ENCODE results near the gene ARAP3.

DNA sequence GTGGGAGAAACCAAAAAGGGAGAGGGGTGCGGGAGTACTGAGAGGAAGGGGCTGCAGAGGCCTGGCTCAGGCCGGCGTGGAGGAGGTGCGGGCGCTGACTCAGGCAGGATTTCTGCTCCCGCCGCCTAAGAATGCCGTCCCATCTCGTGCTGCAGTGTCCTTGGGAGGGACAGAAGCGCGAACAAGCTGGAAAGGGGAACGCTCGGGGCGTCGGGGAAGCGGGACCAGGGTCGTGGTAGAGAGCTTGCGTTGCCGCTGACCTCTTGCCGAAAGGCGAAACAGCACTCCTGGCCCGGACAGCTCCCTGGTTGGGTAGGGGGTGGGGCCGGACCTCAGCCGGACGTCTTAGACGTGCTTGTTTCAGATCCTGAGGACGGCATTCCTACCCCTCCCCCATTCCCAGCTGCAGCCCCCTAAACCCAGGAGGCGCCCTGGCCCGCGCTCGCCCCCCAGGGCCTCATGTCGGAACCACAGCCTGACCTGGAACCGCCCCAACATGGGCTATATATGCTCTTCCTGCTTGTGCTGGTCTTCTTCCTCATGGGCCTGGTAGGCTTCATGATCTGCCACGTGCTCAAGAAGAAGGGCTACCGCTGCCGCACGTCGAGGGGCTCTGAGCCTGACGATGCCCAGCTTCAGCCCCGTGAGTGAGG lies 44.1 kb downstream of the ARAP3 start:
- TF ChIP-seq CTCF (conservative IDR thresholded peaks at IDR 0.05) (peak; percentile 28), ZFX (IDR thresholded peaks at IDR 0.05) (0 out of 2 replicates have a peak, but pooled peaks have one; percentile 34)

Data from C4-2B (cell line).